IMR-90 (cell line): ENCODE data around the gene ELFN1. TPM values are rescaled to one million over a fixed set of nuclear protein-coding genes. Genes with fewer than 3 reads are reported as not detected.

Experiments used
- ATAC-seq: fragments of 200-7000 bp; cut with Tn5 transposase; 2 replicates; pipeline ENCODE4 v1.9.1; 2020; ENCODE audit warnings: low read depth, mild to moderate bottlenecking, moderate library complexity
- BruUV-seq: library from RNA; stranded (reverse); fragments of 400-500 nt; replicated peaks from 2 replicates; lab custom pipeline; 2021; lab: Mats Ljungman, UMichigan
- CTCF ChIA-PET: fragments of 300-600 bp; formaldehyde crosslinking; extraction: SDS; loops from one replicate; lab custom pipeline; 2021; ENCODE audit warnings: antibody characterized with exemption; lab: Yijun Ruan, JAX
- POLR2A ChIA-PET: fragments of 300-600 bp; sonication (Branson Sonifier 250); formaldehyde crosslinking; loops from one replicate; lab custom pipeline; 2022; ENCODE audit warnings: antibody characterized with exemption; ENCODE audit not compliant: unreplicated experiment; lab: Charles Lee
- DNase-seq: peaks from one replicate; pipeline ENCODE4 v3.0.0; 2013
- H2AFZ ChIP-seq: replicated peaks from 2 replicates; pipeline ENCODE3; 2013; ENCODE audit warnings: low read length, mild to moderate bottlenecking; ENCODE audit not compliant: poor library complexity
- H2AK5ac ChIP-seq: 2 replicates; pipeline ENCODE4 v1.6.1; 2013; ENCODE audit warnings: low read depth, low read length, inconsistent platforms
- H2AK9ac ChIP-seq: replicated peaks from 2 replicates; pipeline ENCODE3; 2013; ENCODE audit warnings: mild to moderate bottlenecking, low read depth, low read length, moderate library complexity; ENCODE audit not compliant: poor library complexity
- H2BK120ac ChIP-seq: 2 replicates; pipeline ENCODE4 v1.6.1; 2013; ENCODE audit warnings: low read depth, low read length, inconsistent platforms
- H2BK15ac ChIP-seq: 3 replicates; pipeline ENCODE4 v1.6.1; 2013; ENCODE audit warnings: low read depth, low read length, inconsistent platforms
- H2BK20ac ChIP-seq: 2 replicates; pipeline ENCODE4 v1.6.1; 2013; ENCODE audit warnings: low read depth, mild to moderate bottlenecking, inconsistent platforms, low read length, moderate library complexity
- H2BK5ac ChIP-seq: 2 replicates; pipeline ENCODE4 v1.6.1; 2013; ENCODE audit warnings: mild to moderate bottlenecking, low read depth, low read length, inconsistent platforms; ENCODE audit not compliant: poor library complexity, severe bottlenecking
- H3K14ac ChIP-seq: replicated peaks from 2 replicates; pipeline ENCODE4 v1.6.1; 2013; ENCODE audit warnings: low read depth, low read length, inconsistent platforms
- H3K18ac ChIP-seq: 2 replicates; pipeline ENCODE4 v1.6.1; 2013; ENCODE audit warnings: low read depth, low read length, control low read depth
- H3K23ac ChIP-seq: 2 replicates; pipeline ENCODE4 v1.6.1; 2013; ENCODE audit warnings: low read depth, low read length, inconsistent platforms
- H3K27ac ChIP-seq: 2 replicates; pipeline ENCODE4 v1.5.1; 2013; ENCODE audit warnings: mild to moderate bottlenecking, control low read depth, low read length; ENCODE audit not compliant: insufficient read depth
- H3K27me3 ChIP-seq: 2 replicates; pipeline ENCODE4 v1.6.1; 2013; ENCODE audit warnings: low read length; ENCODE audit not compliant: control insufficient read depth, insufficient read depth
- H3K36me3 ChIP-seq: 2 replicates; pipeline ENCODE4 v1.6.1; 2013; ENCODE audit warnings: low read length, mixed read lengths; ENCODE audit not compliant: control insufficient read depth, insufficient read depth
- H3K4ac ChIP-seq: 2 replicates; pipeline ENCODE4 v1.6.1; 2013; ENCODE audit warnings: low read depth, low read length, inconsistent platforms
- H3K4me1 ChIP-seq: 2 replicates; pipeline ENCODE4 v1.6.1; 2013; ENCODE audit warnings: low read length, mixed read lengths; ENCODE audit not compliant: control insufficient read depth, insufficient read depth
- H3K4me2 ChIP-seq: 2 replicates; pipeline ENCODE4 v1.6.1; 2013; ENCODE audit warnings: low read depth, mild to moderate bottlenecking, control low read depth, low read length, moderate library complexity
- H3K4me3 ChIP-seq: 2 replicates; pipeline ENCODE4 v1.5.1; 2013; ENCODE audit warnings: low read depth, mild to moderate bottlenecking, control low read depth, low read length, moderate library complexity; ENCODE audit not compliant: insufficient read depth
- H3K56ac ChIP-seq: 2 replicates; pipeline ENCODE4 v1.6.1; 2013; ENCODE audit warnings: low read length, inconsistent platforms; ENCODE audit not compliant: insufficient read depth; ENCODE audit errors: extremely low read depth
- H3K79me1 ChIP-seq, 2 experiments: 2 replicates each; pipeline ENCODE4 v1.6.1; 2013; ENCODE audit warnings: low read length in 2 of 2, inconsistent platforms in 1 of 2, low read depth in 1 of 2
- H3K9ac ChIP-seq: 2 replicates; pipeline ENCODE4 v1.6.1; 2013; ENCODE audit warnings: low read depth, low read length, control low read depth
- H3K9me1 ChIP-seq: 2 replicates; pipeline ENCODE4 v1.6.1; 2013; ENCODE audit warnings: low read length, inconsistent platforms; ENCODE audit not compliant: insufficient read depth
- H3K9me3 ChIP-seq: 2 replicates; pipeline ENCODE4 v1.6.1; 2013; ENCODE audit warnings: low read length; ENCODE audit not compliant: control insufficient read depth, insufficient read depth
- H4K20me1 ChIP-seq: 2 replicates; pipeline ENCODE4 v1.6.1; 2013; ENCODE audit warnings: low read length, inconsistent platforms; ENCODE audit not compliant: insufficient read depth
- H4K5ac ChIP-seq: 2 replicates; pipeline ENCODE4 v1.6.1; 2013; ENCODE audit warnings: mild to moderate bottlenecking, low read depth, low read length, control low read depth
- H4K8ac ChIP-seq, 2 experiments: 2 replicates each; pipeline ENCODE4 v1.6.1; 2013; ENCODE audit warnings: low read depth in 2 of 2, low read length in 2 of 2, control low read depth in 1 of 2, inconsistent platforms in 1 of 2
- H4K91ac ChIP-seq: 2 replicates; pipeline ENCODE4 v1.6.1; 2013; ENCODE audit warnings: low read depth, low read length, inconsistent platforms; ENCODE audit not compliant: insufficient read depth
- CHD1 ChIP-seq: IDR thresholded peaks from 2 replicates; pipeline ENCODE4 v1.6.1; 2012; ENCODE audit warnings: low read depth, low read length, improper control_type of control experiment
- FOS ChIP-seq: fragments of 150-350 bp; IDR thresholded peaks from 2 replicates; pipeline ENCODE4 v1.6.1; 2016; ENCODE audit warnings: low read depth, low read length
- MAFK ChIP-seq: IDR thresholded peaks from 2 replicates; pipeline ENCODE4 v1.6.1; 2012; ENCODE audit warnings: low read depth, low read length, improper control_type of control experiment
- SMC3 ChIP-seq: fragments of 150-350 bp; IDR thresholded peaks from 2 replicates; pipeline ENCODE4 v1.6.1; 2016; ENCODE audit warnings: low read depth, mild to moderate bottlenecking, antibody characterized with exemption, low read length, moderate library complexity
- WGBS, 2 experiments: methylation state at CpG; one replicate each; pipeline versions ENCODE4 v1.1.5 to v1.1.7; 2013; ENCODE audit warnings: missing lambda C conversion rate in 2 of 2; ENCODE audit not compliant: insufficient read length in 1 of 2; ENCODE audit errors: extremely low coverage in 2 of 2; 5-methylcytosine and 5-hydroxymethylcytosine counted together
- dilution Hi-C: fragments of 300-500 bp; cut with HindIII; formaldehyde crosslinking; loops from one replicate; pipeline ENCODE4 v1.14.3; 2018; ENCODE audit warnings: low sequenced_read_pairs; ENCODE audit not compliant: unreplicated experiment
- in situ Hi-C: fragments of 300-500 bp; cut with MboI; formaldehyde crosslinking; loops from 3 replicates; pipeline ENCODE4 v1.14.3; 2019; ENCODE audit warnings: low sequenced_read_pairs, inconsistent platforms, mixed read lengths
- intact Hi-C: fragments of 100-400 bp; cut with micrococcal nuclease; formaldehyde crosslinking; loops from 2 replicates; pipeline ENCODE4 v1.10.0; 2022
- polyA plus RNA-seq, 3 experiments: library from polyadenylated mRNA; depleted of rRNA; stranded (reverse); fragments of >200 nt; gene quantifications; 2 replicates each; pipeline ENCODE4 v1.2.3, GENCODE V29; 2012; ENCODE audit warnings: low replicate concordance in 1 of 3
- total RNA-seq: library from RNA; depleted of rRNA; stranded (reverse); fragments of >200 nt; gene quantifications from 2 replicates; pipeline ENCODE4 v1.2.3, GENCODE V29; 2012
- TF ChIP-seq, protein P1 (sequence below): fragments of 150-350 bp; IDR thresholded peaks from 2 replicates; pipeline ENCODE4 v1.6.1; 2017; ENCODE audit warnings: mild to moderate bottlenecking, antibody characterized with exemption, low read length, low read depth

The ELFN1 gene
- total and polyA plus RNA-seq, 2 of the 4 experiments (the other 2 are of a cell fraction) = 1.6 to 5.2 TPM

DNA sequence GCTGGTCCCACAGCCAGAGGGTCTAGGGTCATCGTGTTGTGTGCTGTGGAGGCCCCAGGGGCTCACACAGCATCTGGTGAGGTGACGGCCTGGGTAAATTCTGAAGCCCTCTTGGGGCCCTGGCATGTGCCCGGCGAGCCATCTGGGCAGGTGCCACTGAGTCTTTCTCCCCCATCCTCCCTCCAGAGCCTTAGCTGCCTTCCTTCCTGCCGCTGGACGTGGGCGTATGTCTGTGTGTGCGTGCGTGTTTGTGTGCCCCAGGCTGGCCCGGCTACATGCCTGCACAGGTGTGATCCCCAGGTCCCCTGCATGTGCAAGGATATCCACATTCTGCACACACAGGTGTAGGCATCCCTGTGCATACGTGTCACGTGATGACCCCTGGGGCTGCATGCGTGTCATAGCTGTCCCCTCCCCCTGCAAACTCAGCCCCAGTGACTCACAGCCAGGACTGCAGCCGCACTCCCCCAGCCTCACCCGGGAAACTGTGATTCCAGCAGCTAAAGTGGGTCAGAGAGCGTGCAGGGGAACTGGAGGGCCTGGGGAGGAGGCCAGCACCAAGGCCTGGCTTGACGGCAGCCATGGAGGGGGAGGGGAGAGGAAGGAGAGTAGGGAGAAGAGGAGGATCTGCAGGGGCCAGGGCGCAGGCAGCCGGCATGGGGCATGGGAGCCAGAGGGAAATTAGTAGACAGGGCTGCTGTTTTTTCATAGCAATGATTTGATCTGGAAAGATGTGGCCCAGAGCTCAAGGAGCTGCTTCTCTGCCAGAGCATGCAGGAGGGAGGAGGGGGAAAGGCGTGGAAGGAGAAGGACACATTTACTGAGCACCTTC lies 46.4 kb downstream of the ELFN1 start (continued):
- 0 out of 2 replicates have a peak, but pooled peaks have one; percentile 35 for TF ChIP-seq FOS
- no peak for TF ChIP-seq CHD1

DNA sequence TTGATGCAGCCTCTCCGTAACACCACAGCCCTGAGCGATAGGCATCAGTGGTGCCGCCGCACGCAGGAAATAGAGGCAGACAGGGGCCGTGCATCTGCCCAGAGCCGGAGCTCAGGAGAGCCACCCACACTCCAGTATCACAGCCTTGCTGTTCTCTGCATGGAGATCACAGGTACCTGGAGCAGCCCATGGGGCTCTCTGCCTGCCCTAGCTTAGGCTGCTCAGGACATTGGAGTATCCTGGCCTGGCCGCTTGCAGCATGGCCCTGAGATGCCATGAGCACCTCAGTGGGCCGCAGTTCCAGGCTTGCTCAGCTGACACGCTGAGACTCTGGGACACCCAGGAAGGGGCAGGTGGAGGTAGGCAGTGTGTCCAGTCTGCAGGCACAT lies 47.0 kb downstream of the ELFN1 start:
- no peak overlapping the region for H2BK15ac ChIP-seq
- peaks cover 3% of the 10 kb centered on the region; the same call in 1 of the 2 replicates for H4K20me1 ChIP-seq
- dilution Hi-C loops (no loop called here), intact Hi-C loops (no loop called here), in situ Hi-C loops (no loop called here)
- no peaks in the 10 kb centered on the region for H3K36me3 ChIP-seq
- ChIA-PET POLR2A (no interaction called here), CTCF (no interaction called here)
- 87% methylated on average over 5 of the region's 10 CpGs; no CpG with 5 or more reads in 1 of the 2 experiments for WGBS, 2 experiments
- H3K4ac ChIP-seq = no peak overlapping the region
- no peaks in the 10 kb centered on the region for H3K79me1 ChIP-seq
- H4K5ac ChIP-seq = no peak overlapping the region
- H3K27me3 ChIP-seq = peaks cover 2% of the 10 kb centered on the region; the same call in 1 of the 2 replicates
- no peak for ATAC-seq
- H3K56ac ChIP-seq = no peak overlapping the region
- H3K23ac ChIP-seq = no peak overlapping the region
- no peak overlapping the region for H2BK20ac ChIP-seq
- H3K9me1 ChIP-seq = no peaks in the 10 kb centered on the region
- H2AFZ ChIP-seq = no peak overlapping the region
- H4K91ac ChIP-seq = no peak overlapping the region
- H3K18ac ChIP-seq = no peak overlapping the region
- no peak overlapping the region for H3K4me2 ChIP-seq
- no peak overlapping the region for H3K9ac ChIP-seq
- H3K27ac ChIP-seq = no peak overlapping the region
- no peak overlapping the region for H2AK5ac ChIP-seq
- H3K4me1 ChIP-seq = peaks cover 4% of the 10 kb centered on the region; the same call in 1 of the 2 replicates
- H3K14ac ChIP-seq = no peak overlapping the region
- H2BK5ac ChIP-seq = no peak overlapping the region
- no peak overlapping the region for H2BK120ac ChIP-seq
- no peak for DNase-seq
- no TSS peak for BruUV-seq
- no peak overlapping the region for H2AK9ac ChIP-seq
- no peak overlapping the region for H4K8ac ChIP-seq
- TF ChIP-seq CHD1 (no peak), MAFK (no peak), SMC3 (no peak)
- TF ChIP-seq, protein P1, sequence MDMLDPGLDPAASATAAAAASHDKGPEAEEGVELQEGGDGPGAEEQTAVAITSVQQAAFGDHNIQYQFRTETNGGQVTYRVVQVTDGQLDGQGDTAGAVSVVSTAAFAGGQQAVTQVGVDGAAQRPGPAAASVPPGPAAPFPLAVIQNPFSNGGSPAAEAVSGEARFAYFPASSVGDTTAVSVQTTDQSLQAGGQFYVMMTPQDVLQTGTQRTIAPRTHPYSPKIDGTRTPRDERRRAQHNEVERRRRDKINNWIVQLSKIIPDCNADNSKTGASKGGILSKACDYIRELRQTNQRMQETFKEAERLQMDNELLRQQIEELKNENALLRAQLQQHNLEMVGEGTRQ = no peak
- peaks cover 4% of the 10 kb centered on the region; the same call in 1 of the 2 replicates for H3K9me3 ChIP-seq
- no peak overlapping the region for H3K4me3 ChIP-seq
